Esophagus muscularis mucosa (tissue), 4 donors: ENCODE measurements around the gene DNAI1. TPM values are rescaled to one million over a fixed set of nuclear protein-coding genes. Genes with fewer than 3 reads are reported as not detected.

Experiments
- DNase-seq: peaks from one replicate; pipeline ENCODE4 v3.0.0-alpha.2; 2017; ENCODE audit errors: extremely low spot score
- H3K27ac ChIP-seq, 4 donors: fragments of 200-600 bp; sonication (generic); replicated peaks in 1 of 4; 1 replicate in 3 of 4; 2 replicates in 1 of 4; pipeline ENCODE4 v1.5.1; 2016 to 2019; ENCODE audit warnings: mild to moderate bottlenecking in 1 of 4
- H3K27me3 ChIP-seq, 4 donors: fragments of 200-600 bp; sonication (generic); one replicate each; pipeline versions ENCODE4 v1.5.1 to v1.6.0; 2016 to 2019
- H3K36me3 ChIP-seq, 4 donors: fragments of 200-600 bp; sonication (generic); one replicate each; pipeline ENCODE4 v1.5.1; 2016 to 2019
- H3K4me1 ChIP-seq, 4 donors: fragments of 200-600 bp; sonication (generic); one replicate each; pipeline ENCODE4 v1.5.1; 2016 to 2019
- H3K4me3 ChIP-seq, 4 donors: fragments of 200-600 bp; sonication (generic); 1 replicate in 2 of 4; 2 replicates in 2 of 4; pipeline ENCODE4 v1.5.1; 2016 to 2019; ENCODE audit warnings: mild to moderate bottlenecking in 4 of 4, moderate library complexity in 1 of 4
- H3K9me3 ChIP-seq, 4 donors: fragments of 200-600 bp; sonication (generic); 1 replicate in 3 of 4; 2 replicates in 1 of 4; pipeline ENCODE4 v1.5.1; 2016 to 2019
- EP300 ChIP-seq: sonication (generic); formaldehyde crosslinking; IDR thresholded peaks from one replicate; pipeline ENCODE4 v1.6.1; 2017; ENCODE audit warnings: antibody characterized with exemption
- POLR2A ChIP-seq: fragments of 450-650 bp; IDR thresholded peaks from one replicate; pipeline ENCODE4 v1.6.1; 2017; ENCODE audit warnings: antibody characterized with exemption, moderate library complexity, mild to moderate bottlenecking, low read depth
- POLR2AphosphoS5 ChIP-seq, 2 donors: sonication (generic); formaldehyde crosslinking; IDR thresholded peaks; one replicate each; pipeline ENCODE4 v1.6.1; 2017; ENCODE audit warnings: antibody characterized with exemption in 2 of 2
- WGBS: methylation state at CpG from one replicate; pipeline ENCODE4 v1.1.5; 2018; 5-methylcytosine and 5-hydroxymethylcytosine counted together
- intact Hi-C: fragments of 100-400 bp; cut with DNase I; formaldehyde crosslinking; loops from one replicate; pipeline ENCODE4 v1.15.1; 2023
- total RNA-seq, 4 donors: library from RNA; depleted of rRNA; stranded (reverse); fragments of >200 nt; gene quantifications; one replicate each; pipeline versions ENCODE4 v1.1.0 to v1.2.1, GENCODE V29; 2016
- TF ChIP-seq, protein P1 (sequence below), 3 experiments: fragments of 200-600 bp in 2 of 3; fragments of 450-650 bp in 1 of 3; sonication (generic) in 2 of 3; IDR thresholded peaks; one replicate each; pipeline ENCODE4 v1.5.1; 2017 to 2019; ENCODE audit warnings: antibody characterized with exemption in 3 of 3, mild to moderate bottlenecking in 2 of 3, moderate library complexity in 1 of 3

Gene DNAI1
- total RNA-seq, 4 donors from 2014 or later: not detected

DNA sequence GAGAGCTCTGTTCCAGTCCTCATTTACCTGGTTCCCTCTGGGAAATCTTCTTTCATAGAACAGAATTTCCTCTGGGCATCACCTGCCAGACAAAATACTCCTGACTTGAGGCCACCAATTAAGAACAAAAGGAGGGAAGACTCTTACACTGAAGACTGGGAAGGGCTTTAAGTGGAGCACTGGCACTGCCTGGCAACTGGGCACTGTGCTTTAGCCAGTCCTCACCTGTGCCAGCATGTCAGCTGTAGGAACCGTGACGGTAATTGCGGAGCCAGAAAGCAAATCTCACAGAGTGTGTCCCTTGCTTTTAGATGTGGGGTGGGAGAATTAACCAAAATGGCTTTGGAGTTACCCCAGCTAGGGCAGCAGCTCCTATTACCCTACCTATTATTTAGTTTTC lies 40.9 kb upstream of the DNAI1 start:
- Histone ChIP-seq H3K27me3 (no peaks in the 10 kb centered on the region), H3K4me1 (peaks cover 0 to 8% (median 0%) of the 10 kb centered on the region in 4 donors), H3K36me3 (peaks cover 0 to 16% (median 2%) of the 10 kb centered on the region in 4 donors), H3K4me3 (no peak overlapping the region), H3K9me3 (no peaks in the 10 kb centered on the region), H3K27ac (no peak overlapping the region)
- WGBS: 97% methylated on average over 3 of the region's 3 CpGs
- intact Hi-C loops: no loop called here
- no peak for DNase-seq
- no peak for TF ChIP-seq POLR2A
- TF ChIP-seq, protein P1, sequence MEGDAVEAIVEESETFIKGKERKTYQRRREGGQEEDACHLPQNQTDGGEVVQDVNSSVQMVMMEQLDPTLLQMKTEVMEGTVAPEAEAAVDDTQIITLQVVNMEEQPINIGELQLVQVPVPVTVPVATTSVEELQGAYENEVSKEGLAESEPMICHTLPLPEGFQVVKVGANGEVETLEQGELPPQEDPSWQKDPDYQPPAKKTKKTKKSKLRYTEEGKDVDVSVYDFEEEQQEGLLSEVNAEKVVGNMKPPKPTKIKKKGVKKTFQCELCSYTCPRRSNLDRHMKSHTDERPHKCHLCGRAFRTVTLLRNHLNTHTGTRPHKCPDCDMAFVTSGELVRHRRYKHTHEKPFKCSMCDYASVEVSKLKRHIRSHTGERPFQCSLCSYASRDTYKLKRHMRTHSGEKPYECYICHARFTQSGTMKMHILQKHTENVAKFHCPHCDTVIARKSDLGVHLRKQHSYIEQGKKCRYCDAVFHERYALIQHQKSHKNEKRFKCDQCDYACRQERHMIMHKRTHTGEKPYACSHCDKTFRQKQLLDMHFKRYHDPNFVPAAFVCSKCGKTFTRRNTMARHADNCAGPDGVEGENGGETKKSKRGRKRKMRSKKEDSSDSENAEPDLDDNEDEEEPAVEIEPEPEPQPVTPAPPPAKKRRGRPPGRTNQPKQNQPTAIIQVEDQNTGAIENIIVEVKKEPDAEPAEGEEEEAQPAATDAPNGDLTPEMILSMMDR (IDR thresholded peaks at IDR 0.05): no peak

DNA sequence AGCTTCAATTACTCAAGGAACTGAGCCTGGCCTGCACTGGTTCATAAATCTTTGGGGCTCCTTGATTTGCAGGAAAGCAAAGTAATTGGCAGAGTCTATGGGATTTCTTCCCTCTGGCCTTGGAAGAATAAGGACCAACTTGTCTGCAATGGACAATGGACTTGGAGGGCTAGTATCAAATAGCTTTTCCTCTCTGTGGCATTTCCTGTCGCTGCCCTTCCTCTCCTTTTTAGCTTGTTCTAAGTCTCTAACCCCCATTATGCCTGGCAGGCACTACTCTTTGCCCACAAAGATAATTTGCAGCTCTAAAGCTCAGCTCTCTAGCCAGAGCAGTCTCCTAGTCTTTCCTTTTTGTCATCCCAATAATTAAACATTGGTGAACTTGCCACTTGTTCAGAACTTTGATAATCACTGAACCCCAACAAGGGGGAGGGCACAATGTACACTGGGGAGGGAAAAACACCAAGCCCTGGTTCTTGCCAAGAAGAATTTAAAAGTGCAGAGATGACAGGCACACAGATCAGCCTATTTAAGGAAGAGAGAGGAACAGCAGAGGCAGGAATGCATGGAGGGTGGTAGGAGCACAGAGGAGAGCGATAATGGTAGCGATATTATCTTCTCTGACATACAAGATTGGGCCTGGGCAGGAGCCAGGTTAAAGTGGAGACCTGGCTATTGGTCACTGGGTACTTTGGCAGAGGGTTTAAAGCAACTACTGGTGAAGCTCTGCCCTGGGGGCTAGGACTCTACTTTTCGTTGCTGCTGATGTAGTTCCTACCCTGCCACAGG lies 38.7 kb upstream of the DNAI1 start:
- no peaks in the 10 kb centered on the region for H3K27me3 ChIP-seq
- peaks cover 0 to 8% (median 0%) of the 10 kb centered on the region in 4 donors for H3K4me1 ChIP-seq
- no peak overlapping the region for H3K27ac ChIP-seq
- DNase-seq: no peak
- TF ChIP-seq, protein P1 (IDR thresholded peaks at IDR 0.05): no peak
- TF ChIP-seq EP300: no peak
- no peak for TF ChIP-seq POLR2AphosphoS5 (IDR thresholded peaks at IDR 0.05)
- TF ChIP-seq POLR2A: no peak
- peaks cover 0 to 16% (median 2%) of the 10 kb centered on the region in 4 donors for H3K36me3 ChIP-seq
- intact Hi-C loops: no loop called here
- no peaks in the 10 kb centered on the region for H3K9me3 ChIP-seq
- no peak overlapping the region for H3K4me3 ChIP-seq
- WGBS: 88% methylated on average over 4 of the region's 4 CpGs

DNA sequence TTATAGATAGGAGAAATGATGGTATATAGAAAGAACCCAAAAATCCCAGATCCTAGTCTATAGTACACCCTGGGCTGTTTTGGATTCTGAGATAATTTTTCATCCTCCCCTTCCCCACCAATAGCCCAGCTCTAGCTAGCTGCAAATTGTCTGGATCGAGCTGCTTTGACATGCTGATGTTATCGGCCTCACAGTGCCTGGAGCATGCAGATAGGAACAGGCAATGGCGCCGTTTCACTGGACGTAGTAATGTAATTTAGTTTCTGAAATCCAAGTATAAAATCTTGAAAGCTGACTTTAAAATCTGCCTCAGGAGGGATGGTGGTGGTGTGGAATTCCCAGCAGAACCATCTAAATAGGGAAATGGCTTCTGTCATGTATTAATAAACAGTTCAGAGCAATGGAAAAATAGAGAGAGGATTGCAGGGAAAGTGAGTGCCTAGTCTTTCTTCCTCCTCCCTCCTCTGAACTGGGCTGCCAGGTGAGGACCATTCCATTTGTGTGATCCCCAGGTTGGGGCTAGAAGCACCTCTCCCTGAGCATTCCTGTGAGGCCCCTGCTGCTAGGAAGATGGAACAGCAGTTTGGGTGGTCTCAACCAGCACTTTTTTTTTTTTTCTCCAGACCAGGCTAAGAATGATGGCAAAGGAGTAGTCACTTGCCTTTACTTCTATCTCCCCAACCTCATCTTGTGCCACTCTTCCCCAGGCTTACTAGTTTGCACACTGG lies 32.1 kb upstream of the DNAI1 start:
- Histone ChIP-seq H3K4me1 (peaks cover 11 to 31% (median 20%) of the 10 kb centered on the region in 4 donors), H3K4me3 (no peak overlapping the region), H3K36me3 (peaks cover 0 to 7% (median 3%) of the 10 kb centered on the region in 4 donors), H3K9me3 (no peaks in the 10 kb centered on the region), H3K27me3 (no peaks in the 10 kb centered on the region), H3K27ac (no peak overlapping the region)
- no peak for TF ChIP-seq POLR2AphosphoS5 (IDR thresholded peaks at IDR 0.05)
- TF ChIP-seq, protein P1 (IDR thresholded peaks at IDR 0.05): no peak
- no peak for TF ChIP-seq POLR2A
- TF ChIP-seq EP300: no peak
- no peak for DNase-seq
- WGBS: 90% methylated on average over 5 of the region's 5 CpGs
- intact Hi-C loops: no loop called here

DNA sequence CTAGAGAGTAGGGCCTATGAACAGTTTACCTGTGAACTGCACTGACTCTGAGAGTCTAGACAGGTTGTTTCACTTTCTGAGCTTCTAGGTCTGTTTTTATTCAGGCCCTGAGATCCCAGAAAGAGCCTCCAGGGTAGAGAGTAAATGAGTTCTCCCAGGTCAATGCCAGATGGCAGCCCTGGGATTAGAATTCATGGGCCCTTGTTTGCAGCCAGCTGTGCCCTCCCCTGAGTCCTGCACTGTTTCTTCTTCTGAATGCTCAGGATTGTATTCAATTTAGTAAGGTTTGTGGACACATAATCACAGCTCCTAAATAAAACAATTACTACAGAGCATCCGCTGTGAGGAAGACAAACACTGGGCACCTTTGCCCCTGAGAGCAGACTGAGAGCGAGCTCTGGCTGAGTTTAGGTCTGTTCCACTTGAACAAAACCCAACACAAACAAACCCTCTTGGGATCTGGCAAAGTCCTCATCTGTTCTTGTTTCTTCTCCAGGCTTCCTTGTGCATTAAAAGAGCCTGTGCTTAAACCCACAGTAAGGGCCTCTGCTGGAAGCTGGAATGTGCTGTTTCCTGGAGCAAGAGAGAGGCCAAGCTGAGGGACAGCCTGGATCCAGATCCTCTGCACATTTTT lies 30.2 kb upstream of the DNAI1 start:
- Histone ChIP-seq H3K36me3 (peaks cover 0 to 7% (median 0%) of the 10 kb centered on the region in 4 donors), H3K4me1 (peaks cover 13 to 33% (median 23%) of the 10 kb centered on the region in 4 donors), H3K4me3 (no peak overlapping the region), H3K9me3 (no peaks in the 10 kb centered on the region), H3K27me3 (no peaks in the 10 kb centered on the region), H3K27ac (no peak overlapping the region)
- no peak for TF ChIP-seq POLR2AphosphoS5 (IDR thresholded peaks at IDR 0.05)
- TF ChIP-seq, protein P1 (IDR thresholded peaks at IDR 0.05): no peak
- no peak for TF ChIP-seq EP300
- no peak for TF ChIP-seq POLR2A
- no peak for DNase-seq
- WGBS: 94% methylated on average over 2 of the region's 2 CpGs
- intact Hi-C loops: no loop called here
